Stimulated activated CD4-positive, alpha-beta T cell treated with anti-CD3 and anti-CD28 coated beads, Interleukin-15, amount 100 ng/mL, for 24 hours (primary cell): ENCODE data around the gene TSPAN14.
"Not testable (repeated sequence)": the region's sequence is repeated elsewhere in the genome, so short reads cannot be mapped to it uniquely, and the experiment has no call there.

Experiments used
- DNase-seq: peaks from one replicate; pipeline ENCODE4 v3.0.0-alpha.2; 2020

TSPAN14 gene, protein sequence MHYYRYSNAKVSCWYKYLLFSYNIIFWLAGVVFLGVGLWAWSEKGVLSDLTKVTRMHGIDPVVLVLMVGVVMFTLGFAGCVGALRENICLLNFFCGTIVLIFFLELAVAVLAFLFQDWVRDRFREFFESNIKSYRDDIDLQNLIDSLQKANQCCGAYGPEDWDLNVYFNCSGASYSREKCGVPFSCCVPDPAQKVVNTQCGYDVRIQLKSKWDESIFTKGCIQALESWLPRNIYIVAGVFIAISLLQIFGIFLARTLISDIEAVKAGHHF

DNA sequence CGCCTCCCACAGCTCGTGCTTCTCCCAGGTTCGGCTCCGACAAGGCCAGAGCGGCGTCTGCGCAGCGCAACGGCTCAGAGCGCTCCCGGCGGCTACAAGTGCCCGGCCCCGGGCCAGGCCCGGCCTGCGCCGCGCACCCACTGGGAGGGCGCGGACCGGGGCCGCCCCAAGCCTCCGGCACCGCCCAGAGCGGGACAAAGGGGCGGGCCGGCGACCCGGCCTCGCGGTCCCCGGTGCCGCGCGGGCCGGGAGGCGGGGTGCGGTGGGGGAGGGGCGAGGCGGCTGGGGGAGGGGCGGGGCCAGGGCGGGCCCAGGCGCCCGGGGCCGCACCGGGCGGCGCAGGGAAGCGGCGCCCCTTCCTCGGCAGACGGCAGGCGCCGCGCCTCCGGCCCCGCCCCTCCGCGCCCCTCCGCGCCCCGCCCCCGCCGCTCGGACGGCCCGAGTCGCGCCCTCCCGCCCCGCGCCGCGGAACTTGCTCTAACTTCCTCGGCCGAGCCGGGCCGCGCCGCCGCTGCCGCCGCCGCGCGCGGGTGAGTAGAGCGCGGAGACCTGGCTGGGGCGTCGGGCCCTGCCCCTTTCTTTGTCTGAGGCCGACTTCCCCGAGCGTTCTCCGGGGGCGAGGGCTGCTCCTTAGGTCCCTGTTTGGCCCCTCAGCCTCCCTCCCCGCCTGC is at the start of gene TSPAN14:
Gene TSPAN14, plus strand, starts transcription at position 469 of the 671 bp plus-strand sequence. CDS start 34,924 bp downstream, outside the sequence.
- DNase-seq: peak; percentile 83

DNA sequence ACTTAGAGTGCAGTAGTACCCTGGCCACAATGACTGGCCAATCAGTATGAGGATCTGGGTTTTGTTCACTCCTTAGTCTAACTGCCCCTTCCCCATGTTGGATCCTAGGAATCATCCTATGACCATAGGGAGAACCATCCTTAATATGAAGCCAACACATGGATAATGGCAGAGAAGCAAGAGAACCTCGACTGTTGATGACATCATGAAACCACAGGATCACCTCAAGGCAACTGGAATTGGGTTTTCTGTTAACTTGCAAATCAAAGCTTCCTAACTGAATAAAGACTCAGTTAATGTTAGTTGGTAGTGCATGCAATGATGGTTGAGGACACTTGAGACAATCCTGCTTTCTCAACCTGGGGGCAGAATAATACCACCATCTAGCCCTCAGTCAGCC is 49.1 kb upstream of the TSPAN14 start:
- no peak for DNase-seq

DNA sequence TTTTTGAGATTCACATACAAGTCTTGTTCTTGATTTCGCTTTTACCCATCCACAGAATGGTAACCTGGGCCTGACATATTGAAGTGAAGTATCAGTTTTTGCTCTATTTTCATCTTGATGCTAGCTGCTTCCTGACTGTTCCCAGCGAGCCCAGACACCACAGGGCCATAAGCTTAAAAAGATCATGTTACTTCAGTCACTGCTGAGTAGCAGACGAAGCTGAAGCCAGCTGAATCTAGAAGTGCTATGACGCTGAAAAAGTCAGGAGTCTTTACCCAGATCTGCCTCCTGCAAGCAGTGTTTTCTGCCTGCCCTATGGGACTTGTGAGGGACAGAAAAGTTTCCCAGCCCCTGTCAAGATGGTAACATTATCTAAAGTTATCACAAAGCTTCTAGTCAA is 48.5 kb upstream of the TSPAN14 start:
- DNase-seq: no peak

DNA sequence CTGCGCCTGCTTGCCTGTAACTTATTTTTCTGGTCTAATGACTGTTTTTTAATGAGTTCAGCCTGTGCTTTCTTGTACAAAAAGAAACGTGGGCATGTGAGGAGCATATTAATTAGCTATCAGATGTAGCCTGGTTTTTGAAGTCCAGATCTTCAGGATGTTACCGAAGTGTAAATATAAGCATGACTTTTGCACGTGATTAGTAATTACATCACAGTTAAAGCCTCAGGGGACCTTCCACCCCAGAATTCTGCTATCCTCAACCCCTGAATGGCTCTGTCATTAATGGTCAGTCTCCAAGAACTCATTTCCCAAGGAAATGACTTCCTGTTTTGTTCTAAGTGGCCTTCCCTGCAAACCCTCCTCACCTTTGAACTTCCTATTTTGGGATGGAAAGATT is 47.9 kb upstream of the TSPAN14 start:
- DNase-seq: no peak

DNA sequence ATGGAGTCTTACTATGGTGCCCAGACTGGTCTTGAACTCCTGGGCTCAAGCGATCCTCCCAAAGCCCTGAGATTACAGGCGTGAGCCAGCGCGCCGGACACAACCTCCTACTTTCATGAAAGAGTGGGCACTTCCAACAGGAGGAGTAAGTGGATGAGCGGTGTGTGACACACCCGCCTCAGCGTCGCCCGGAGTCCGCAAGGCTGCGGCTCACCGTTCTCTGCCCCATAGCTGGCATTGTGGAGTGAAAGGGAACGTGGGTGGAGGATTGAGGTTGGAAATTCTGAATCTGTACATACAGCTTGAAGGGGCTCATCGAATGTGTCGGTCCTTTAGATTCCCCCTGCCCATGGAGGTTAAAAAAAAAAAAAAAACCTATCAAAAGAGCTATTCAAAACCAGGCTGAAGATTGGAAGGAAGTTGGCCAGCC is 46.3 kb upstream of the TSPAN14 start:
- peak; percentile 78 for DNase-seq

DNA sequence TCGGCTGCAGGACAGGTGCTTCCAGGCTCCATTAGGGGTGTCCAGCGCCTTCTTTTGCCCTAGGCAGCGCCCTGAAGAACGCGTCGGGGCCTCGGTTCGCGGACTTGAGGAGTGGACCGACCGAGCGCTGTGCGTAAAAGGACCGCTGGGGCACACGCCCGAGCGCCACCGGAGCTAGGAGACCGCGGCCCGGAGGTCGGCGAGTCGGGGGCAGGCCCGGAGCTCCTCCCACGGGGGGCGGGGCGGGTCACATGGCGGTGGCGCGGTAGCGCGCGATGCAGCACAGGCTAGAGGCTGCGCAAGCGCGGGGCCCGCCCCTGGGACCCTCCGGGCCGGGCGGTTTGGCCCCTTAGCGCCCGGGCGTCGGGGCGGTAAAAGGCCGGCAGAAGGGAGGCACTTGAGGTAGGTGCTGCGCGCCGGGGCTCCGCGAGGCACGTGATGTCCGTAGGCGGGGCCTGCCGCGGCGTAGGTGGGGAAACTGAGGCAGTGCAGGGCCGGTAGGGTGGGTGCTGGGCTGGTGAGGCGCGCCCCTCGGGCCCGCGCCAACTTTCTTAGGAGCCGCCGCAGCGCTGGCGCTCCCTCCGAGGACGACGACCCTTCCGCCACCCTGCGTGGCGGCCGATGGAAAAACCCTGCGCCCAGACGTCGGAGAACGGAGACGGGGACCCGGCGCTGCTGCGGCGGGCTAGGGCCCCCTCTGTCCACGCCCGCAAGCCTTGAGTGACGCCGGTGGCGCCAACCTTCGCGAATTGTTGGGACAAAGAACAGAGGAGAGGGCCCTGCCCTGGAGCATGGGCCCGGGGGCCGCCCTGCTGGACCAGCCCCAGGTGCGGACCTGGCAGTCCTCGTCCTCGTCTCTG is 45.6 kb upstream of the TSPAN14 start, which contains the start of gene PRXL2A:
Gene PRXL2A, plus strand, starts transcription at position 310 of the 860 bp plus-strand sequence. CDS start 11,917 bp downstream, outside the sequence.
- peak; percentile 91 for DNase-seq

DNA sequence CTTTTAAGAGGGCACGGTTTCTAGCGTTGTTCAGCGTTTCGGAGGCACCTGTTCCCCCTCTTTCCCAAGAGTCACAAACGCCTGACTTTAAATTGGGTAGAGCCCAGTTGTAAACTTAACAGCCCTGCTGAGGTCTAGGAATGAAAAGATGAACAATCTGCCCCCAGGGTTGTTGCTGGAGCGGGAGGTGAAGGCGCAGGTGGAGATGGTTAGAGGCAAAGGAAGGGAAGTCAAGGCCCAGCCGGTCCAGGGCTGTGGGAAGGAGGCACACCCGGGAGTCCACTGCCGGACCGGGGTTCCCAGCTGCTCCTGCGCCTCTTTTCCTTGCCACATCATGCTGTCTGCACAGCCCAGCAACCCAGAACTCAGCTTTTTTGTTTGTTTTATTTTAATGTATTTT is 45.0 kb upstream of the TSPAN14 start:
- DNase-seq: no peak

DNA sequence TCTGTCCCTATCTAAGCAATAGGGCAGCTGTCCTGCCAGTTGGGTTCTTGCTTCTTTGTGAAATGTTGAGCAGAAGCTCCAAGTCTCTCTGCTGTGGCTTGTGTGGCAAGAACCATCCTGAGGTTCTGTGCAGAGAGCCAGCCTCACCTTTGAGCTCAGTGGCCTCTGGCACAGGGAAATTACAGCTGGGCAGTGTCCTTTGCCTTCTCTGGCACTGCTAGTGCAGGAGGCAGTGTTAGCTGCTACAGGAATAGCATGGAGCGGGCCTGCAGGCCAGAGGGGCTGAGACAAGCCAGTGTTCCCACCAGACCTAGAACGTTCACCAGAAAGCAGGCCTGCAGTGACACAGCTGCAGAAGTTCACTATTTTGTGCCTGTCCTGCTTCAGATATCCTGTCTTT is 44.0 kb upstream of the TSPAN14 start:
- no peak for DNase-seq

DNA sequence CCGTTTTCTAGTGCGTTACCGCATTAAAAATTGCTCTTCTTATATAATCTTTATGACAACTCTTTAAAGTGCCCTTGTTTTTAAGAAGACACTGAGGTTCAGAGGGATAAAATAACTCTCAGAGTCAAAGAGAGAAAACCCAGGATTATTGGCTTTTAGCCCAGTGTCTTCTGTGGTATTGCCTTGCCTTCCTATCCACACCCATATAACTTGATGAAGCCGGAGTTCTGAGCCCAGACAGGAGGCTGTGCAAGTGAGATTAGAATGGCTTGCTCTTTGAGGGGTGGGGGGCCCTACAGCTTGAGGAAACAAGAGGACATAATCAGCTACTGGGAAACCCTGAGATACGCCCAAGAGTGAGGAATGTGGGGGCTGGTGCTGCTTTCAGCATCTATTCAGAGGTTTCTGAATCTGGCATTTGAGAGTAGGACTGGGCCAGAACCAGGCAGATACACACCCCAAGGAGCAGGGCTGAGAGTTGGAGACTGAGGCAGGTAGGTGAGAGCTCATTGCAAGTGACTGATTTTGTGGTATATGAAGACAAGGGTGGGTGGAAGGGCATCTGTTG is 43.4 kb upstream of the TSPAN14 start:
- DNase-seq: no peak

DNA sequence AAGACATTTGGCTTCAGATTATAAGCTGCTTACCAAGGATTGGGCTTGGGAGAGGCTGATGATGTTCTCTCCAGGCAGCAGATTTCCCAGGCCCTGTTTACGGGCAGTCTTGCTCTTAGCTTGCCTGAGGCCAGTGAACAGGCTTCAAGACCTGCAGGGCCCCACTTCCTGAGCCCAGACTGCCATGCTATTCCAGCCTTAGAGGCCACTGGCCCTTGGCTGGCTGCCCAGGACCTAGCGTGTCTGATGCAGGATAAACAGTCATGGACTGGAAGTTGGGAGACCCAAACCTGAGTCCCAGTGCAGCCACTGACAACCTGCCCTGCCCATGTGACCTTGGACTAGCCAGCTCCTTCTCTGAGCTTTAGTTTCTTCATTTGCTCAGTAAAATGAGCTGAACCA is 42.8 kb upstream of the TSPAN14 start:
- no peak for DNase-seq

DNA sequence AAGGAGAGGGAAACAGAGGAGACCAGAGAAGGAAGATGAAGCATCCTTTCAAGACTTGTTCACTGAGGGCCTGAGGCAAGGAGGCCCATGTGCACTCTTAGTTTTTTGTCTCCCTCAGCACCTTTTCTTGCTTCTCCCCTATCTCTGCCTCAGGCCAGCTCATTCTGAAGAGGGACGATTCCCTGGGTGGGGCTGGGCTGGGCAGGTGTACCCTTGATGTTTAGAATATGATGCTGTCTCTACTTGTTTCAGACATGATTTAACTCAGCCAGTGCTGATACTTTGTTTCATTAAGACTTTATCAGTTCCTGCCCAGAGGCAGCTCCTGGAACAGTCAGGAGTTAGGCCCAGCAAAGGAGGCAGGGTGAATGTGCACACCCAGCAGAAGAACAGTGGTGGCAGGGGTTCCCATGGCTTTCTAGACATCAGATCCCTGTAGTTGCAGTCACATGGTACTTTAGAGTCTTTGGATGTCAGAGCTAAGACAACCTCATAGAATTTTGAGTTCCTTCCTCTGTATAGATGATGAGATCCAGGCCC is 42.4 kb upstream of the TSPAN14 start:
- DNase-seq: no peak

DNA sequence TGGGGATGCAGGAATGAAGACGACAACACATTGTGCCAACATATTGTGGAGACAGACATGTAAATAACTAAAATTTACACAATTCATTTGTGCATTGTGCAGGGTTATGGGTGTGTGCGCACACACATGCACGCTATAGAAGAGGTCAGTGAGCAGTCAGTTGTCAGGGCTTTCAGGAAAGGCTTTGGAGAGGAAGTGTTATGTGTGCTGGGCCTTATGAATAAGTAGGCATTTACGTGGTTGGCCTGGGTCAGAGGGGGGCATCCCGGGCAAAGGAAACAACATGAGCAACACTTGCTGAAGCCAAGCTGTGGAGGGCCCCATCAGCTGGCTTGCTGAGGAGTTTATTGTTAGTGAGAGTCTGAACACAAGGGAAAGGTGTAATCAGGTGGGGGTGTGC is 41.6 kb upstream of the TSPAN14 start:
- DNase-seq: no peak

DNA sequence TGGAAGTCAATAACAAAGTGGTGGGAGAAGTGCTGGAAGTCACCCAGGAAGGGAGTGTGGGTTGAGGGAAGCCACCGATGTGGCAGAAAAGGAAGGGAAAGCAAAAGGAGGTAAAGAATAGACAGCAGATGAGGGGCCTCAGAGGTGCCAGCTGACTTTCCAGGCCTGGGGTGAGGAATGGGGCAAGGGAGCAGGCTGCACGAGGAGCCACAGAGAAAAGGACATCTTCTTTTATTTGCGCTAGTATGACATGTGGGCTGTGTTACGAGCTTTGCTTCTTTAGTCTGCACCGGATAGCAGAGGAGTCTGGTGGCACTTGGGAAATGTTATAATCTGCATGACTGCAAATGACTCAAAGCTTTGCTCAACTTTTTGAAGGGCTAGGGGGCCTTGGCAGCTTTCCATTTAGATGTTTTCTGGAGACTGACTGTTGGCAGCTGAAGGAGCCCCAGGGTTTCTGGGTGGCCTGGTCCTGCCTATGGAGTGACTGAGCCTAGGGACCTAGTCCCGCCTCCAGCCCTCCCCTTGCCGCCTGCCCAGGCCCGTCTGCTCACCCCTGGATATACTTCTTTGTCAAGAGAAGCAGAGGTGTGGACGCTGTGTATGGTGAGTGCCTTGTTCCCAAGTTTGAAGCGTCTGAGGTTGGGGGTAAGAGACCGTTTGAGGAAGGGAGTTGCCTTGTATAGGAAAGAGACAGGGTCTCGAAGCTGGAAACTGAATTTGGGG is 40.7 kb upstream of the TSPAN14 start:
- no peak for DNase-seq

DNA sequence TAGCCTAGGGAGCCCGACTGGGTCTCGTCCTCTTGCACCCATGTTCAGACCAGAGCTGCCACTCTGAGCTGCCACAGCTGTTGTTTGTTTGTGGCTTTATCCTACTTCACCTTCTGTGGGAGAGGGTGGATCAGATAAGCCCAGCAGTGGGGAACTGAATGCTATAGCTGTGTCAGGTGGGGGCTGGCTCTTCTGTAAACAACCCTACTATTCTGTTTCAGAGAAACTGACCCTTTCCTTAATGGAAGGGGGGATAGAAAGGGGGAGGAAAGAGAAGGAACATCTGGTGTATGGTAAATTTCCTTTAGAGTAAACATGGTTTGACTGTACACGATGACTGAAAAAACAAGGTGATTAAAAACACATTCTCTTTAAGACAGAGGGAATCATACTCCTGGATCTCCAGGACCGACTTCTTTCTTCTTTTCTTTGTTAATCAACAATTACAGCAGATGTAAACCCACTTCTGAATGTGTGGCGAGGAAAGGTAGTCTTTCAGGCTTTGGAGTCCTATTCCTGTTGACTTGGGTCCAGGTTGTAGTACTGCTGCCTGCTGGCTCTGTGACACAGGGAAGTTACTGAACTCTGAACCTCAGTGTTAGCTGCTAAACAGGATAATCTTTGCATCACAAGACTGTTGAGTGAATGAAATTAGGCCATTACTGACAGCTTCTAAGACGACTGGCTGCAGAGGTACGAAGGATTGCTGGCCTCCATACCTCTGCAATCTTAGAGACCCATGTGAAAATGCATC is 39.8 kb upstream of the TSPAN14 start:
- no peak for DNase-seq

DNA sequence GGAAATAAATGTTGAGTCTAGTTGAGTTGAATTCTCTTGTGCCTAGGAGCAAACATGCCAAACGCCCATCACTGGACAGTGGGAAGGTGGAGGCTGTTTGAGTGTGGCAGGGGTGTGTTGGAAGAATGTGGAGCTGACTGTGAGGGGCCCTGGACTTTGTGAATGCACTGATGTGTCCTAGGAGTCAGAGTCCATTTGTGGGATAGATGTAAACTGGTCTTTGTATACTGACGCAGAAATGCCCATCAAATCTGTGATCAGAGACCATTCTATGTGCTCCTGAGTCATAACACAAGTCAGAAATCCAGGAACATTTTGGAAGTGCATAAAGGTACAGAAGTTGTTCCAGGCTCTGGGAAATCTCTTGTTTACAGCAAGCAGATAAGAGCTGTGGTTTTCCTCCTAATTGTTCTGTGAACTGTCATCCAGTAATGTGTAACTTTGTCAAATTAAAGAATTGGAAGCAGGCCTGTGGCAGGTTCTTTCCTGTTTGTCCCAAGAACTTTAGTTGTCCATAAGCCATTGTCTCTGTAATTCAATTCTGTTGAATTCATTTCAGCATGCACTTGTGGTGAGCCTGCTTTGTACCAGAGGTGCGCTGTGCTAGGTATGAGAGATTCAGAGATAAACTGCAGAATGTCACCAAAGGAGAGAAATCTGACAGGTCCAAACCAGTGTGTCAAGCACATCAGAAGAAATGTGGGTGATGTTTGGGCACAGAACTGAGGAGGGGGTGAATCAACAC is 38.2 kb upstream of the TSPAN14 start:
- no peak for DNase-seq

DNA sequence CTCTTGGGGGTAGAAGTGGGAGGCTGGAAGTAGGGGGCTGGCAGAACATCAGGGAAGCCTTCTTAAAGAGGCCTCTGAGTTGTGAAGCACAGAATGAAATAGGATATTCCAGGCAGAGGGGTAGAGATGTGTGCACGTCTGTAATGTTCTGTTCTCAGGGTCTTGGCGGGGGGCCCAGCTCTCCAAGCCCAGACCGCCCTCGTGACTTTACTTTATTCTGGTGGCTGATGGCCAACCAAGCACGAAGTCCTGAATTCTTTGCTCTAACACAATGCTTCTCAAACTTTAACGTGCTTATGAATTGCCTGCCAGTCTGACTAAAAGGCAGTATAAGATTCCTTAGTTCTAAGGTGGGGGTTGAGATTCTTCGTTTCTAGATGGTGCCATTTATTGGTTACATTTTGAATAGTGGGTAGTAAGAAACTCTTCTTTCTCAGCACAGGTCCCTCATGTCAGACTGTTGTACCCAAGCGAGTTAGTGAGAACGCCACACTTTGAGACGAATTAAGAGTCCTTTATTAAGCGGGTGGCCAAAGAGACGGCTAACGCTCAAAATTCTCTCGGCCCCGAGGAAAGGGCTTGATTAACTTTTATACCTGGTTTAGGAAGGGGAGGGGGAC is 37.5 kb upstream of the TSPAN14 start:
- no peak for DNase-seq

DNA sequence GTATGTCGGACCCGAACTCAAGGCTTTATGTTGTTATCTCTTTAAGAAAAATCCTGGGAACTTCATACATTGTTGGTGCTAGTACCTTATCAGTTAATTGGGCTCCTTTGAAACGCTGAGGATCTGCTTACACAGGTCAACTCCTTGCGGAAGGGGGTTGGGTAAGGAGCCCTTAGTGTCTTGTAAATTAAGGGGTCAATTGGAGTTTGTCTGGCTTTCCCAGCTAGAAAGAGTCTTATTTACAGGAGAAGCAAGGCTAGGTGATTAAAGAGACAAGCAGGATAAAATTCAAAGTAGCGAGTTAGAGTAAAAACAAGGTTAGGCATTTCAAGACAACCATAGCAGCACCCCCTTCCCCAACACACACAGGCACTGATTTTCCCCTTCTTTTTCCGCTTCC is 36.9 kb upstream of the TSPAN14 start:
- DNase-seq: not testable (repeated sequence)

DNA sequence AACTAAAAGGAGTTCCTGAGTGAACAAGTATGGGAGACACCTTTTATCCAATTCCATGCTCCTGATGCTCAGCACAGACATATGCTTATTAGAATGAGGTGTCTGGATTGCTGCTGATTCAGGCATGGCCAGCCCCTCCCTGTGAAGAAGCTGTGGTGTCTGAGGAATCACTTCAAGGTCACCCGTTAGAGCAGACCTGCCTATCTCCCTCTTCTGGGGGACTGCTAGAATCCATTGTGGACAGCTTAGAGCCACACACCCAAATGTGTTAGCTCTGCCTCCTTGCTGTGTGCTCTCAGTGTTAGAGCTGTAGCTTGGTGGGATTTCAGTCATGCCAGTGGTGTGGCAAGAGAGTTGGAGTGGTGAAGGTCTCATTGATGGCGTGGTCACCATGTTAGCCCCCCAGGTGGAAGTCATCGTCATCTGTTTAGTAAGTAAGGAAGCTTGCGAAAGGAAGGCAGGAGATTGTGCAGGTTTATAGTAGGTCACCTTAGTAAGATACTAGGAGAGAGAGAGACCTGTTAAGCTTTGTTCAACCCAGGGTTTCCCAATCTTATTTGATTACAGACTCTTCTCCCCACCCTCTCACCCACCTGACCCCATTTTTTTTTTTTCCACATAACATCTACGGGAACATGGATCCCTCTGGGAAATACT is 32.9 kb upstream of the TSPAN14 start:
- DNase-seq: no peak

DNA sequence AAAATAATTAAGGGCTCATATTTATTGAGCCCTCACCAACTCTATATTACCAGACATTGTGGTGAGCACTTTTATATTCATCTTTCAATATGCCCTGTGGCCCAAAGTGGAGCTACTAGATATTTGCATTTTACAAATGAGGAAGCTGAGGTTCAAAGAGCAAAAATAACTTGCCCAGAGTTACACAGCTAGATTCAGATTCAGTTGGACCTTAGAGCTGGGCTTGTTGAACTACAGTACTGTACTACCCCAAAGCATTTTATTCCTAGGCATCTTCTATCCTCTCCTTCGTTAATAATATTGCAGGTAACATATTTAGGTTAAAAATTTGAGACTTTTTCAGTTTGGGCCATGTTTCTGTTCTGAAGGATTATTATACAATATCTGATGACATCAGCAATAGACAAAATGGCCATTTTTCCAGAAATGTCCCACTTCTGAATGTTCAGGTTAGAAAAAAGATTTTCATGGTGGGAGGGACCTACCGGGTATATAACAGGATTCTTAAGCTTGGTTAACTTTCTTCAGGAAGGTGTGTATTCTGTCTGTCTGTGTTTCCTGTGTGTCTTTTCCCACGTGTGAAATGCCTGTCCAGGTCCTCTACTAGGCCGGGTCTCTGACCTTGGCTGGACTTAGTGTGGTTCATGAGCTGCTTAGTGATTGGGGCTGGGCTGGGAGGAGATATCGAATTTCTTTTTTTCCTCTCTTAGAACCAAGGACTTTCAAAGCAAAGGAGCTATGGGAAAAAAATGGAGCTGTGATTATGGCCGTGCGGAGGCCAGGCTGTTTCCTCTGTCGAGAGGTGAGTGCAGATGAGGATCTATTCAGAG is 32.2 kb upstream of the TSPAN14 start:
- DNase-seq: no peak
